H1 (cell line): ENCODE data around the gene LRRC4C. TPM values are rescaled to one million over a fixed set of nuclear protein-coding genes. Genes with fewer than 3 reads are reported as not detected.

Experiments used
- FOSL1 ChIP-seq: IDR thresholded peaks from 2 replicates; pipeline ENCODE4 v1.6.1; 2011; ENCODE audit warnings: mild to moderate bottlenecking, low read depth, low read length, moderate library complexity; ENCODE audit not compliant: insufficient read depth
- polyA plus RNA-seq, 7 experiments: library from polyadenylated mRNA; depleted of rRNA in 3 of 7; stranded (reverse) in 5 of 7; unstranded in 2 of 7; fragments of >200 nt in 5 of 7; fragments of 200-250 nt in 2 of 7; gene quantifications; 1 replicate in 5 of 7; 2 replicates in 1 of 7; 4 replicates in 1 of 7; pipeline versions ENCODE4 v1.2.1 to v1.2.3, GENCODE V29; 2011 to 2013; ENCODE audit warnings: missing spikeins in 2 of 7, mixed read lengths in 2 of 7
- total RNA-seq: library from RNA; stranded (reverse); fragmentation: NEBNext Ultra II Directional; extraction: Animal tissue kit (Norgen Biotek cat#: 25700); gene quantifications from 2 replicates; pipeline ENCODE4 v1.2.1, GENCODE V29; 2021

The LRRC4C gene
- total and polyA plus RNA-seq, 2 of the 8 experiments (the other 6 are each of a cell fraction or from before 2014, with no cell fraction given) = 0.23 to 2.2 TPM

- TF ChIP-seq FOSL1 = no peak
Measured at GRCh38 chr11:41267451-41267850, 192.0 kb downstream of the LRRC4C start (continued).
